SH-SY5Y (cell line): ENCODE results near the gene FGF1.

Experiments
- GATA2 ChIP-seq: IDR thresholded peaks from 2 replicates; pipeline ENCODE4 v1.6.1; 2011; ENCODE audit warnings: mild to moderate bottlenecking, low read depth, low read length
- GATA3 ChIP-seq: IDR thresholded peaks from 2 replicates; pipeline ENCODE4 v1.6.1; 2011; ENCODE audit warnings: low read depth, mild to moderate bottlenecking, low read length, moderate library complexity

GRCh38 chr5:142542906-142543305, 143.0 kb downstream of the FGF1 start:
- TF ChIP-seq GATA2: no peak
- no peak for TF ChIP-seq GATA3
